ENCODE results near the gene SLC6A5. TPM values are rescaled to one million over a fixed set of nuclear protein-coding genes. Genes with fewer than 3 reads are reported as not detected.
A peak's percentile ranks its signal among the peaks of the same experiment; 100 is the strongest.

Gene SLC6A5
- total RNA-seq, 1 experiment from 2014 or later: not detected

DNA sequence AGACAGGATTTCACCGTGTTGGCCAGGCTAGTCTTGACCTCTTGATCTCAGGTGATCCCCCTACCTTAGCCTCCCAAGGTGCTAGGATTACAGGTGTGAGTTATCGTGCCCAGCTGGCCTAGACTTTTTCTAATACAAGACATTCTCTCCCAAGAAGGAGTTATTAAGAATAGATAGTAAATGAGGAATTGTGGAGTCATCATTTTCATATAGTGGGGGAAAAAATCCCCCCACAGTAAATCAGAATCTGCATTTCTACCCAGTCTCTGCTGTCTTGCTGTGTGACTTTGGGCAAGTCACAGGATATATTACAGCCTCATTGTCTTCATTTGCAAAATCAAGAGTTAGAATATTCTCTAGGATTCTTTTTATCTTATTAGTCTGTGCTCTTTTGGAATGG is 21.6 kb downstream of the SLC6A5 start:
- H2AFZ ChIP-seq (ENCODE audit: low read length): no peak overlapping the region
- no peaks in the 10 kb centered on the region for H4K20me1 ChIP-seq (ENCODE audit: insufficient read depth, low read depth, low read length)

GRCh38 chr11:20621679-20622078 is 22.3 kb downstream of the SLC6A5 start:
- Histone ChIP-seq H3K27me3 (ENCODE audit: low read length) (no peaks in the 10 kb centered on the region), H3K9me2 (replicated peaks; ENCODE audit: insufficient read depth, low read length) (no peaks in the 10 kb centered on the region), H3K9ac (ENCODE audit: low read length) (no peak overlapping the region), H3K27ac (ENCODE audit: low read length) (no peak overlapping the region), H3K4me2 (ENCODE audit: low read depth, low read length, poor library complexity, severe bottlenecking) (no peak overlapping the region), H3K36me3 (ENCODE audit: insufficient read depth, low read length) (no peaks in the 10 kb centered on the region), H3K4me3 (ENCODE audit: low read length) (no peak overlapping the region), H3K79me2 (ENCODE audit: low read length) (no peaks in the 10 kb centered on the region), H3K4me1 (ENCODE audit: low read length) (peaks cover 13% of the 10 kb centered on the region), H2AFZ (ENCODE audit: low read length) (no peak overlapping the region), H4K20me1 (ENCODE audit: insufficient read depth, low read depth, low read length) (no peaks in the 10 kb centered on the region), H3K9me3 (ENCODE audit: low read length) (no peaks in the 10 kb centered on the region)
- no peak for DNase-seq

More for the DNA sequence above, 21.6 kb downstream of the SLC6A5 start:
- Histone ChIP-seq H3K9me3 (ENCODE audit: low read length) (no peaks in the 10 kb centered on the region), H3K9ac (ENCODE audit: low read length) (no peak overlapping the region), H3K9me2 (replicated peaks; ENCODE audit: insufficient read depth, low read length) (no peaks in the 10 kb centered on the region), H3K27me3 (ENCODE audit: low read length) (no peaks in the 10 kb centered on the region), H3K36me3 (ENCODE audit: insufficient read depth, low read length) (no peaks in the 10 kb centered on the region), H3K27ac (ENCODE audit: low read length) (no peak overlapping the region), H3K4me1 (ENCODE audit: low read length) (peaks cover 13% of the 10 kb centered on the region), H3K4me3 (ENCODE audit: low read length) (no peak overlapping the region), H3K79me2 (ENCODE audit: low read length) (no peaks in the 10 kb centered on the region), H3K4me2 (ENCODE audit: low read depth, low read length, poor library complexity, severe bottlenecking) (no peak overlapping the region)
- no peak for DNase-seq

DNA sequence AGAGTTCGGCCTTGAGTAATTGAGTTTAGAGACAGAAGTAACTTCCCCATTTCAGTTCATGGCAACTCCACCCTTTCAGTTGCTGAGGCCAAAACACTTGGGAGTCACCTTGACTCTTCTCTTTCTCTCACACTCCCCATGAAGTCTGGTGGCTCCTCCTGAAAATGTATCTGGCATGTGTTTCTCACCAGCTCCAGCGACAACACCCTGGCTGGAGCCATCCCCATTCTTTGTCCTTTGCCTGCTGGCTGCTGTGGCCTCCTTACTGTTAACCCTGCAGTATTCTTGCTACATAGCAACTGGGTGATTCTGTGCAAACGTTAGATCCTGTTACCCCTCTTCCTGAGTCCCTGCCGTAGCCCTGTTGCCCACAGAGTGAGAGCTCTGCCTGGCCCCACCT is 23.8 kb downstream of the SLC6A5 start:
- Histone ChIP-seq H2AFZ (ENCODE audit: low read length) (no peak overlapping the region), H4K20me1 (ENCODE audit: insufficient read depth, low read depth, low read length) (no peaks in the 10 kb centered on the region), H3K27me3 (ENCODE audit: low read length) (no peaks in the 10 kb centered on the region), H3K9me2 (replicated peaks; ENCODE audit: insufficient read depth, low read length) (no peaks in the 10 kb centered on the region), H3K9me3 (ENCODE audit: low read length) (no peaks in the 10 kb centered on the region), H3K4me3 (ENCODE audit: low read length) (no peak overlapping the region), H3K27ac (ENCODE audit: low read length) (no peak overlapping the region), H3K36me3 (ENCODE audit: insufficient read depth, low read length) (no peaks in the 10 kb centered on the region), H3K9ac (ENCODE audit: low read length) (no peak overlapping the region), H3K4me2 (ENCODE audit: low read depth, low read length, poor library complexity, severe bottlenecking) (no peak overlapping the region), H3K79me2 (ENCODE audit: low read length) (no peaks in the 10 kb centered on the region), H3K4me1 (ENCODE audit: low read length) (peaks cover 28% of the 10 kb centered on the region)
- DNase-seq: peak; percentile 50

DNA sequence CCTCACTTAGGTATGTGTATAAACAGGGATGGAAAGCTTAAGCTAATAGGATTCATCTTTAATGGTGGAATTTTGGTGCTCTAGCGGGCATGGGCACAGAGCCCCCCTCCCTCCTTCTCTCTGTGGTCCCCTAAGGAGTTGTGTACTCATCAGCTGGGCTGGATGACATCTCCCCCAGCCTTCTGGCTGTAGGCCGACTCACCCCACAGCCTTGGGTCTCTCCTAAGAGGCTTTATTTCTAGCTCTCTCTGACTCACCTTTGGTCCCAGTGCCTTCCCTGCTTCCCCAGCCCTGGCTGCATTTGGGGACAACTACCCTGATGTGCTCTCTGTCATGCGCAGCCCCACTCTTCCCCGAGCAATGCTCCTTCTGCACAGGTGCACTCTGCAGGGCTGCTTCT is 26.9 kb downstream of the SLC6A5 start:
- Histone ChIP-seq H3K27me3 (ENCODE audit: low read length) (no peaks in the 10 kb centered on the region), H3K4me2 (ENCODE audit: low read depth, low read length, poor library complexity, severe bottlenecking) (peak overlapping the region; percentile 22), H4K20me1 (ENCODE audit: insufficient read depth, low read depth, low read length) (no peaks in the 10 kb centered on the region), H3K79me2 (ENCODE audit: low read length) (no peaks in the 10 kb centered on the region), H3K4me3 (ENCODE audit: low read length) (no peak overlapping the region), H3K27ac (ENCODE audit: low read length) (no peak overlapping the region), H3K9me3 (ENCODE audit: low read length) (no peaks in the 10 kb centered on the region), H3K9ac (ENCODE audit: low read length) (no peak overlapping the region), H3K4me1 (ENCODE audit: low read length) (peaks cover 33% of the 10 kb centered on the region), H2AFZ (ENCODE audit: low read length) (no peak overlapping the region), H3K9me2 (replicated peaks; ENCODE audit: insufficient read depth, low read length) (no peaks in the 10 kb centered on the region), H3K36me3 (ENCODE audit: insufficient read depth, low read length) (no peaks in the 10 kb centered on the region)
- DNase-seq: no peak

DNA sequence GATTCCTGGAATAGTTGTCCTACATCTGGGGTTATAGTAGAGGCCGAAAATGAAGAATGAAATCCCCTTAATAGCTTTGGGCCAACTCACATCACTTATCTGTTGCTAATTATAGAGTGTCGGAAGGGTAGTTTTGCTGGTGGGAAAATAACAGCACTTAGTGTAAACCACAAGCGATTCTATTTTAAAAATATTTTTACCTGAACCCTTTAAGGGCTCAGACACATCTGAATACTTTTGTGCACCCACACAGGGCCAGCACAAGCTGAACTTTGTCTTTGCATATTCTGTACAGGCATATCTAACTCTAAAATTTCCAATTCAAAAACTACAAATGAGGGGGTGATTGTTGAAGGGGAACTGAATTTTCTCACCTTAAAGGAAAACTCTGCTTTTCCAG is 27.6 kb downstream of the SLC6A5 start:
- H3K4me3 ChIP-seq (ENCODE audit: low read length): no peak overlapping the region
- peak overlapping the region; percentile 22 for H3K4me2 ChIP-seq (ENCODE audit: low read depth, low read length, poor library complexity, severe bottlenecking)
- no peak overlapping the region for H3K27ac ChIP-seq (ENCODE audit: low read length)
- no peaks in the 10 kb centered on the region for H4K20me1 ChIP-seq (ENCODE audit: insufficient read depth, low read depth, low read length)
- no peak overlapping the region for H3K9ac ChIP-seq (ENCODE audit: low read length)
- H3K4me1 ChIP-seq (ENCODE audit: low read length): peaks cover 29% of the 10 kb centered on the region
- no peaks in the 10 kb centered on the region for H3K27me3 ChIP-seq (ENCODE audit: low read length)
- H3K9me2 ChIP-seq (replicated peaks; ENCODE audit: insufficient read depth, low read length): no peaks in the 10 kb centered on the region
- no peak for DNase-seq
- H3K36me3 ChIP-seq (ENCODE audit: insufficient read depth, low read length): no peaks in the 10 kb centered on the region
- H2AFZ ChIP-seq (ENCODE audit: low read length): no peak overlapping the region
- no peaks in the 10 kb centered on the region for H3K9me3 ChIP-seq (ENCODE audit: low read length)
- no peaks in the 10 kb centered on the region for H3K79me2 ChIP-seq (ENCODE audit: low read length)

GRCh38 chr11:20627701-20628100 is 28.3 kb downstream of the SLC6A5 start:
- no peaks in the 10 kb centered on the region for H3K36me3 ChIP-seq (ENCODE audit: insufficient read depth, low read length)
- no peaks in the 10 kb centered on the region for H3K9me3 ChIP-seq (ENCODE audit: low read length)
- no peaks in the 10 kb centered on the region for H3K27me3 ChIP-seq (ENCODE audit: low read length)
- no peak overlapping the region for H3K4me2 ChIP-seq (ENCODE audit: low read depth, low read length, poor library complexity, severe bottlenecking)
- H3K4me3 ChIP-seq (ENCODE audit: low read length): no peak overlapping the region
- no peaks in the 10 kb centered on the region for H3K79me2 ChIP-seq (ENCODE audit: low read length)
- H3K9me2 ChIP-seq (replicated peaks; ENCODE audit: insufficient read depth, low read length): no peaks in the 10 kb centered on the region
- no peak for DNase-seq
- peaks cover 29% of the 10 kb centered on the region for H3K4me1 ChIP-seq (ENCODE audit: low read length)
- H2AFZ ChIP-seq (ENCODE audit: low read length): no peak overlapping the region
- no peak overlapping the region for H3K27ac ChIP-seq (ENCODE audit: low read length)
- H4K20me1 ChIP-seq (ENCODE audit: insufficient read depth, low read depth, low read length): no peaks in the 10 kb centered on the region
- no peak overlapping the region for H3K9ac ChIP-seq (ENCODE audit: low read length)

DNA sequence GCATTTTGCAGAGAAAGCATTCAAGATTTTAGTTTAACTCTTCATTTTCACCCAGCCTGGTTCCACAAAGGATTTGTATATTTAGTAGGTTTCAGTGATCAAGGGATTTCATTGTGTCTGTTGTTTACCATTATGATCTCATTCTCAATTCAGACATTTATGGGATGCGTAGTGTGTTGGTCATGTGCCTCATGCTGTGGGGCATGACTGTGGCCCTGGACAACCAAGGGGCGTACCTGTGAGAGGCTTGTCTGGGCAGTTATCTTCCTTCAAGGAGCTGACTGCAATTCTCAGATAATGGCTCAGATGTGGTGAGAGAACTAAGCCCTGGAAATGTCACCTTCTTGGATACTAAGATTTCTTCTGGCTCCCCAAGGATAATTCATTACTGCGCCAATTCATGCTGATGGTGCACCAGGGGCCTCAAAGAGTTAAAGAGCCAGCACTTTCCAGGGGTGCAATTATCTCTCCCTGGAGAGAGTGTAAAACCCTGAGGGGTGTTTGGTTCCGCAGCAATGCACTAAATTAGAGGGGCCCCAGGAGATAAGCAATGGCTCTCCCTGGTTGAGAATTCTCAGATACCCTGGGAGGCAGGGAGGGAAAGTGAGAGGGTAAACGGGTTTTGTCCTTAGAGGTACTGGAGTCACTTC is 32.2 kb downstream of the SLC6A5 start:
- H2AFZ ChIP-seq (ENCODE audit: low read length): no peak overlapping the region
- no peak for DNase-seq
- H3K9me3 ChIP-seq (ENCODE audit: low read length): no peaks in the 10 kb centered on the region
- H3K36me3 ChIP-seq (ENCODE audit: insufficient read depth, low read length): no peaks in the 10 kb centered on the region
- peaks cover 21% of the 10 kb centered on the region for H3K4me1 ChIP-seq (ENCODE audit: low read length)
- H3K27ac ChIP-seq (ENCODE audit: low read length): no peak overlapping the region
- no peak overlapping the region for H3K4me3 ChIP-seq (ENCODE audit: low read length)
- H3K9ac ChIP-seq (ENCODE audit: low read length): no peak overlapping the region
- H3K27me3 ChIP-seq (ENCODE audit: low read length): no peaks in the 10 kb centered on the region
- no peak overlapping the region for H3K4me2 ChIP-seq (ENCODE audit: low read depth, low read length, poor library complexity, severe bottlenecking)
- H3K9me2 ChIP-seq (replicated peaks; ENCODE audit: insufficient read depth, low read length): no peaks in the 10 kb centered on the region
- H4K20me1 ChIP-seq (ENCODE audit: insufficient read depth, low read depth, low read length): no peaks in the 10 kb centered on the region
- no peaks in the 10 kb centered on the region for H3K79me2 ChIP-seq (ENCODE audit: low read length)

DNA sequence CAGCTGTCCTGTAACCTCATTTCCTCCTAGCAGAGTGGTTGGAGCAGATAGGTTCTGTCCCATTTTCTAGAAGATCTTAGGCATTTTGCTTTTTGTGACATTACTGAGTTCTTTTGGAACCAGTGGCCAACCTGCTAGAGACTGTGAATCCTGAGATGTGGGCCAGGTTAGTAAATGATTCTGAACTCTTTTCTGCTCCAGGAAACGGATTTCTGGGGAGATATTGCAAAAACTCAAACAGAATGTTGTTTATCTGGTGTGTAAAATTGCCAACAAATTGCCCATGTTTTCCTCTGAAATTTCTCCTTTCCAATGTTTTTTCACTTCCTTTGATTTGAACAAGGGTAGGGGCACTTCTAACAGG is 32.7 kb downstream of the SLC6A5 start:
- no peak for DNase-seq

More for the DNA sequence above, 32.7 kb downstream of the SLC6A5 start:
- no peak overlapping the region for H3K4me3 ChIP-seq (ENCODE audit: low read length)
- no peak overlapping the region for H3K27ac ChIP-seq (ENCODE audit: low read length)
- H3K9ac ChIP-seq (ENCODE audit: low read length): no peak overlapping the region
- no peaks in the 10 kb centered on the region for H3K79me2 ChIP-seq (ENCODE audit: low read length)
- no peak overlapping the region for H3K4me2 ChIP-seq (ENCODE audit: low read depth, low read length, poor library complexity, severe bottlenecking)
- no peaks in the 10 kb centered on the region for H3K36me3 ChIP-seq (ENCODE audit: insufficient read depth, low read length)
- H2AFZ ChIP-seq (ENCODE audit: low read length): no peak overlapping the region
- H3K4me1 ChIP-seq (ENCODE audit: low read length): peaks cover 15% of the 10 kb centered on the region
- no peaks in the 10 kb centered on the region for H3K9me2 ChIP-seq (replicated peaks; ENCODE audit: insufficient read depth, low read length)
- H3K9me3 ChIP-seq (ENCODE audit: low read length): no peaks in the 10 kb centered on the region
- H4K20me1 ChIP-seq (ENCODE audit: insufficient read depth, low read depth, low read length): no peaks in the 10 kb centered on the region
- H3K27me3 ChIP-seq (ENCODE audit: low read length): no peaks in the 10 kb centered on the region

Measured in Karpas-422 (cell line).